ENCODE data around the gene SCAMP3.
A peak's percentile ranks its signal among the peaks of the same experiment; 100 is the strongest.

The SCAMP3 gene

GRCh38 chr1:155261493-155261851, 688 bp downstream of the SCAMP3 start:
- no peak for DNase-seq (ENCODE audit: low read depth, low spot score)
- ChIA-PET CTCF (interaction anchor here (0.8 to 4.8 kb wide), 6 partner anchors 11 to 67 kb away, joined by 3 to 97 read pairs (median 3); partner anchors contain the start of gene RUSC1), POLR2A (interaction anchor here (0.7 to 1.7 kb wide), 5 partner anchors 10 to 62 kb away, joined by 3 to 13 read pairs (median 4); partner anchors contain the start of genes CLK2 and MTX1)
- peak overlapping the region; percentile 97 for H3K4me3 ChIP-seq (ENCODE audit: low read depth, low read length)
- peak; percentile 7 for TF ChIP-seq CTCF (IDR thresholded peaks at IDR 0.05; ENCODE audit: insufficient read depth, low read length, missing control alignments)

GRCh38 chr1:155260276-155260675, 1.9 kb downstream of the SCAMP3 start:
- DNase-seq (ENCODE audit: low read depth, low spot score) = no peak
- no peak for TF ChIP-seq CTCF (IDR thresholded peaks at IDR 0.05; ENCODE audit: insufficient read depth, low read length, missing control alignments)
- POLR2A ChIA-PET = interaction anchor here (1.1 to 1.6 kb wide), 2 partner anchors 9 to 17 kb away, joined by 3 to 6 read pairs; no protein-coding TSS in a partner anchor
- CTCF ChIA-PET = interaction anchor here (0.6 to 4.8 kb wide), 7 partner anchors 10 to 66 kb away, joined by 3 to 97 read pairs (median 3); no protein-coding TSS in a partner anchor
- H3K4me3 ChIP-seq (ENCODE audit: low read depth, low read length) = no peak overlapping the region

- H3K4me3 ChIP-seq (ENCODE audit: low read depth, low read length) = peak overlapping the region; percentile 81
- no peak for DNase-seq (ENCODE audit: low read depth, low spot score)
- CTCF ChIA-PET = interaction anchor here (0.7 to 11.3 kb wide), 8 partner anchors 9 to 353 kb away, joined by 3 to 253 read pairs (median 5); partner anchors contain the start of genes CLK2, HCN3, KRTCAP2 and RUSC1
- TF ChIP-seq CTCF (IDR thresholded peaks at IDR 0.05; ENCODE audit: insufficient read depth, low read length, missing control alignments) = no peak
- POLR2A ChIA-PET = no interaction called here
Observed at GRCh38 chr1:155256058-155256852, 5.9 kb downstream of the SCAMP3 start.

- peak within 1 kb of the TSS; percentile 81 for H3K4me3 ChIP-seq (ENCODE audit: low read depth, low read length)
- ChIA-PET CTCF (interaction anchor here (0.7 to 11.3 kb wide), 7 partner anchors 8 to 354 kb away, joined by 3 to 253 read pairs (median 7); partner anchors contain the start of genes CLK2, HCN3 and RUSC1), POLR2A (interaction anchor here (0.7 to 1.0 kb wide), 3 partner anchors 11 to 68 kb away, joined by 3 to 4 read pairs (median 3); no protein-coding TSS in a partner anchor)
- DNase-seq (ENCODE audit: low read depth, low spot score) = no peak
- TF ChIP-seq CTCF (IDR thresholded peaks at IDR 0.05; ENCODE audit: insufficient read depth, low read length, missing control alignments) = no peak
Observed at GRCh38 chr1:155255243-155256007, 6.7 kb downstream of the SCAMP3 start, which contains the start of gene ENTREP3. Gene ENTREP3, minus strand, starts transcription at chr1:155255483. Its CDS starts 606 bp downstream, at chr1:155254877.

- TF ChIP-seq CTCF (IDR thresholded peaks at IDR 0.05; ENCODE audit: insufficient read depth, low read length, missing control alignments) = no peak
- ChIA-PET CTCF (interaction anchor here (1.1 to 11.3 kb wide), 5 partner anchors 9 to 354 kb away, joined by 3 to 253 read pairs (median 12); partner anchors contain the start of genes CLK2, HCN3 and RUSC1), POLR2A (interaction anchor here (0.7 to 1.0 kb wide), 4 partner anchors 12 to 69 kb away, joined by 3 to 4 read pairs (median 3); no protein-coding TSS in a partner anchor)
- DNase-seq (ENCODE audit: low read depth, low spot score) = no peak
- H3K4me3 ChIP-seq (ENCODE audit: low read depth, low read length) = peak overlapping the region; percentile 81
Observed at GRCh38 chr1:155254714-155255242, 7.4 kb downstream of the SCAMP3 start.
